ENCODE results near the gene PWWP2B. TPM values are rescaled to one million over a fixed set of nuclear protein-coding genes. Genes with fewer than 3 reads are reported as not detected.

The PWWP2B gene
- total and polyA plus RNA-seq, 4 donors, result 2.0 to 8.7 (median 5.2) TPM

DNA sequence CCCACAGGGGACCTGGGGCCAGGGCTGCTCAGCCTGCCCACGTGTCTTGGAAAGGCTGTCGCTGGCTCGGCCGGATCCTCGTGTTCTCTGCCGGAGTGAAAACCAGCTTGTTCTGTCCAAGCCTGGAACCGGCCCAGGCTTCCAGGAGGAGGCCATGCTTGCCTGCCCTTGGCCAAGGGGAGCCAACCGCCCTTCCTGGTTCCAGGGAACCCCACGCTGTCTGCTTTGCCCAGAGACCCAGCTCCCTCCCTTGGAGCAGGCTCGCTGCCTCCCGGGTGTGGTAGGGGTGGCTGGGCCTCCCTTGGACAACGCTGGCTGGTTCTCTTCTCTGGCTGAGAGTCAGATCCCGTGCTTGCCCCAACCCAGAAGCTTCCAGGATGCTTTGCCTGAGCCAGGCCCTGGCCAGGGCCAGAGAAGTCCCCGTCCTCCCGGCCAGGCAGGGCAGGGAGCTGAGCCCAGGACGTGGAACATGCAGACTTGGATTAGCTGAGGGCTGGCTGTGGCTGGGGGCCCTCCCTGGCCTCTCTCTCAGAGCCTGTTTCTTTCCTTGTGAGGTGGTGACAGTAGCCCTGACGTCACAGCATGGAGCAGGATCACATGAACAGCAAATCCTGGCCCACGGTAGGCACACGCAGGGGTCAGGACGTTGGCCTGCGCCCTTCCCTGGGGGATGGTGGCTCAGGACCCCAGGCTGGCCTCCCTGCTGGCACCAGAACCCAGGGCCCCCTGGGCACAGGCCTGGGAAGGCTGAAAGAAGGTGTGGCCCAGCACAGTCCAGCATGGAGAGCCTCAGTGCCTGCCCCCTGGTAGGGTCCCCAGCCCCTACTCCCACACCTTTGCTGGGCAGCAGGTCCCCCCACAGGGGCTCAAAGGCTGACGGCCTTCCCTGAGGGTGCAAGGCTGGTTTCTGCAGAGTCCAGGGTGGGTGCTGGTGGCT is 67.5 kb downstream of the PWWP2B start:
- H3K4me1 ChIP-seq (ENCODE audit: control insufficient read depth in 1 of 2, insufficient read depth in 2 of 2, low read length in 2 of 2), result no peaks in the 10 kb centered on the region
- no peaks in the 10 kb centered on the region for H3K36me3 ChIP-seq (ENCODE audit: control insufficient read depth in 1 of 2, insufficient read depth in 2 of 2, low read length in 1 of 2)
- no peaks in the 10 kb centered on the region for H3K27me3 ChIP-seq (ENCODE audit: control insufficient read depth in 1 of 2, insufficient read depth in 2 of 2, low read length in 1 of 2)
- H3K27ac ChIP-seq (ENCODE audit: low read depth in 1 of 2, low read length in 2 of 2), result peak overlapping the region; percentile 76 to 92
- ATAC-seq (ENCODE audit: low FRiP score), result peak; percentile 86
- intact Hi-C loops (cut with DNase I), result loop anchor here (1.0 to 5.0 kb wide), 3 partner anchors 33 to 108 kb away; no protein-coding TSS in a partner anchor
- no peaks in the 10 kb centered on the region for H3K9me3 ChIP-seq (ENCODE audit: control insufficient read depth, low read length)
- WGBS, 2 donors, result 7 to 11% methylated on average over 22 of the region's 22 CpGs
- peak; percentile 92 to 94 for DNase-seq
- no peak overlapping the region for H3K4me3 ChIP-seq (ENCODE audit: low read length in 2 of 2)

GRCh38 chr10:132465193-132465888 is 68.3 kb downstream of the PWWP2B start:
- no peaks in the 10 kb centered on the region for H3K4me1 ChIP-seq (ENCODE audit: control insufficient read depth in 1 of 2, insufficient read depth in 2 of 2, low read length in 2 of 2)
- no peaks in the 10 kb centered on the region for H3K27me3 ChIP-seq (ENCODE audit: control insufficient read depth in 1 of 2, insufficient read depth in 2 of 2, low read length in 1 of 2)
- no peaks in the 10 kb centered on the region for H3K36me3 ChIP-seq (ENCODE audit: control insufficient read depth in 1 of 2, insufficient read depth in 2 of 2, low read length in 1 of 2)
- WGBS, 2 donors, result 91 to 93% methylated on average over 28 to 35 of the region's 35 CpGs
- no peaks in the 10 kb centered on the region for H3K9me3 ChIP-seq (ENCODE audit: control insufficient read depth, low read length)
- peak; percentile 49 to 76 for DNase-seq
- H3K27ac ChIP-seq (ENCODE audit: low read depth in 1 of 2, low read length in 2 of 2), result peak overlapping the region; percentile 76 to 92
- no peak overlapping the region for H3K4me3 ChIP-seq (ENCODE audit: low read length in 2 of 2)
- intact Hi-C loops (cut with DNase I), result loop anchor here in 1 of 2 donors (5.0 kb wide), 1 partner anchor 37 kb away; no protein-coding TSS in a partner anchor
- ATAC-seq (ENCODE audit: low FRiP score), result peak; percentile 0

DNA sequence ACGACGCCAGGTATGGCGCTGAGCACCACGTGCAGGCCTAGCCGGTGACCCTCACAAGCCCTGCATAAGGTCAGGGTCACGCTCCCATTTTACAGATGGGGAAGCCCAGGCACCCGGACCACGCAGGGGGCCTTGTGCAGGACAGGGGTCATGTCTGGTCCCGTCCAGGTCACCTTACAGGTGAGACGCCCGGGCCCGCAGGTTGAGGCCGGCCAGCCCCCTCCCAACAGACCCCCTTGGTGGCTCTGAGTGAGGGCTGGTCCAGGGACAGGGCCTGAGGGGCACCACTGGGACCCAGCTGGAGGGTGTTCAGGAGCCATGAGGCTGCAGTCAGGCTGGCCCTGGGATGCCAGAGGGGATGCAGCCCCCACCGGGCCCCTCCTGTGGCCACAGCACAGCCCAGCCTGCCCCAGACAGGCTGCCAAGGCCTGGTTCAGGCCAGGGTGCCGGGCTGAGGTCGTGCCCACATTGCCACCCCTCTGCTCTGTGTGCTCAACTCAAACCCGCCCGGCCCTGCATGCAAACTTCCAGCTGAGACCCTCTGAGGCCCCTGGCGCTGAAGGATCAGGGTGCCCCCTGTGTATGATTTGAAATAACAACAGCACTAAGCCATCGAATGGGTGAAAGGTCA is 69.0 kb downstream of the PWWP2B start:
- H3K27ac ChIP-seq (ENCODE audit: low read depth in 1 of 2, low read length in 2 of 2), result peak overlapping the region; percentile 6 to 39
- H3K4me3 ChIP-seq (ENCODE audit: low read length in 2 of 2), result no peak overlapping the region
- no peaks in the 10 kb centered on the region for H3K27me3 ChIP-seq (ENCODE audit: control insufficient read depth in 1 of 2, insufficient read depth in 2 of 2, low read length in 1 of 2)
- intact Hi-C loops (cut with DNase I), result loop anchor here in 1 of 2 donors (5.0 kb wide), 1 partner anchor 36 kb away; no protein-coding TSS in a partner anchor
- H3K36me3 ChIP-seq (ENCODE audit: control insufficient read depth in 1 of 2, insufficient read depth in 2 of 2, low read length in 1 of 2), result no peaks in the 10 kb centered on the region
- H3K9me3 ChIP-seq (ENCODE audit: control insufficient read depth, low read length), result no peaks in the 10 kb centered on the region
- no peaks in the 10 kb centered on the region for H3K4me1 ChIP-seq (ENCODE audit: control insufficient read depth in 1 of 2, insufficient read depth in 2 of 2, low read length in 2 of 2)
- 78 to 79% methylated on average over 20 of the region's 20 CpGs for WGBS, 2 donors
- DNase-seq (peak in 1 of 2 donors; percentile 50), ATAC-seq (ENCODE audit: low FRiP score) (no peak)

DNA sequence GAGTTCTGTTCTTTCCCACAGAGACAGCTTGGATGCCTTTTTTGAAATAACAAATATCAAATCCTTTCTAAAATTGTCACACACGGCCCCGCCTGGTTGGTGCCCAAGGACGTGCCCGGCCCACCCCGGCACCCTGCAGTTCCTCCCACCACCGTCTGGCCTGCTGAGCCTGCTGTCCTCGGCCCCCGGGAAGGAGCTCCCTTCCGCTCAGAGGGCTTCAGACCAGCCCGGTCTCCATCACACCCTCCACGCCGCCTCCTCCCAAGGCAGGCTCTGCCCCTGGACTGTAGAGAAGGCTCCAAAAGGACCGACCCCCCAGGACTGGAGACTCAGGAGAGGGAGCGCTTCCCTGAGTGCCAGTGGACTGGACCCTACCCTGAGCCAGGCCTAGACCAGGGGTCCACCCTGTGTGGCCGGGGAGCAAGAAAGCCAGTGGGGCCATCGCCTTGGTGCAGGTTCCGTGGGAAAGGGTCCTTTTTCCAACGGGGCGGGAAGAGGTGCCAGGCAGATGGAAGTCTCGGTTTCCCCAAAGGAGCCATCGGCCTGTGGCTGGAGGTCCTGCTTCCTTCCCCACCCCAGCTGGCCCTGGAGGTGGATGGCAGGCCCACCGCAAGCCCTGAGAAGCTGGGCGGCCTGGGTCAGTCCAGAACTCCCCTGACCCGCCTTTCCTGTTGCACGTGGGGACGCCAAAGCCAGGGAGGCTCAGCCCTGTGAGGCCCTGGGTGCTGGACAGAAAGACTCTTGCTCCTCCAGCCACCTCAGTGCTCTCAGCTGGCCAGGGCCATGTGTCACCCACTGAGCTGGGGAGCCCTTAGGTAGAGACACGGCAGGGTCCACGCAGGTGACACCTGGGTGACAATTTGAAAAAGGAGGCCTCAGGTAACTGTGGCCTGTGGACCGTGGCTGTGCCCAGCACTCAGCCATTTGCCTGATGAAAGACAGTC is 69.8 kb downstream of the PWWP2B start:
- Histone ChIP-seq H3K4me1 (ENCODE audit: control insufficient read depth in 1 of 2, insufficient read depth in 2 of 2, low read length in 2 of 2) (no peaks in the 10 kb centered on the region), H3K9me3 (ENCODE audit: control insufficient read depth, low read length) (no peaks in the 10 kb centered on the region), H3K4me3 (ENCODE audit: low read length in 2 of 2) (no peak overlapping the region), H3K36me3 (ENCODE audit: control insufficient read depth in 1 of 2, insufficient read depth in 2 of 2, low read length in 1 of 2) (no peaks in the 10 kb centered on the region), H3K27me3 (ENCODE audit: control insufficient read depth in 1 of 2, insufficient read depth in 2 of 2, low read length in 1 of 2) (no peaks in the 10 kb centered on the region), H3K27ac (ENCODE audit: low read depth in 1 of 2, low read length in 2 of 2) (peak overlapping the region; percentile 3 to 39)
- peak; percentile 47 to 78 for DNase-seq
- intact Hi-C loops (cut with DNase I), result loop anchor here in 1 of 2 donors (5.0 kb wide), 1 partner anchor 36 kb away; no protein-coding TSS in a partner anchor
- 71 to 72% methylated on average over 29 of the region's 29 CpGs for WGBS, 2 donors
- ATAC-seq (ENCODE audit: low FRiP score), result no peak

Other genes starting within 250 kb of the PWWP2B start
- 1 to 10 TPM in 1 of 2 donors, under 1 TPM in 1; 0.84 to 1.4 TPM for gene DPYSL4, start 210.3 kb upstream of the PWWP2B start, total RNA-seq
- under 1 TPM in 1 of 2 donors, not detected in 1; 0.95 TPM for gene DPYSL4, start 210.3 kb upstream of the PWWP2B start, polyA plus RNA-seq
- gene STK32C, start 89.2 kb upstream of the PWWP2B start, total RNA-seq, result 10 to 100 TPM in 1 of 2 donors, 1 to 10 TPM in 1; 7.1 to 12.2 TPM
- gene STK32C, start 89.2 kb upstream of the PWWP2B start, polyA plus RNA-seq, result 10 to 100 TPM in 1 of 2 donors, 1 to 10 TPM in 1; 4.9 to 12.4 TPM
- gene LRRC27, start 65.0 kb upstream of the PWWP2B start, total RNA-seq, result 10 to 100 TPM in 1 of 2 donors, 1 to 10 TPM in 1; 4.6 to 11.7 TPM
- gene LRRC27, start 65.0 kb upstream of the PWWP2B start, polyA plus RNA-seq, result 1 to 10 TPM; 3.1 to 9.0 TPM
- 100 to 1,000 TPM in 1 of 2 donors, 10 to 100 TPM in 1; 66.4 to 112 TPM for gene INPP5A, start 140.6 kb downstream of the PWWP2B start, total RNA-seq
- 10 to 100 TPM; 37.7 to 43.4 TPM for gene INPP5A, start 140.6 kb downstream of the PWWP2B start, polyA plus RNA-seq